ENCODE results near the gene FUT1.

DNA sequence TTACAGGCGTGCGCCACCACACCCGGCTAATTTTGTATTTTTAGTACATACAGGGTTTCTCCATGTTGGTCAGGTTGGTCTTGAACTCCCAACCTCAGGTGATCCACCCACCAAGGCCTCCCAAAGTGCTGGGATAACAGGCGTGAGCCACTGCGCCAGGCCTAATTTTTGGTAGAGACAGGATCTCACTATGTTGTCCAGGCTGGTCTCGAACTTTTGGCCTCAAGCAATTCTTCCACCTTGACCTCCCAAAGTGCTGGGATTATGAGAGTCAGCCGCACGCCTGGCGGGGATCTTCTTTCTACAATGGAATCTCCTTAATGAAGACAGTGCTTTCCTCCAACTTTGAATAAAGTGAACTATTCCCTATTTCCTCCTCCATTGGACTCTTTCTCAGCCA is 17.8 kb downstream of the FUT1 start:
- TF ChIP-seq, protein P1, sequence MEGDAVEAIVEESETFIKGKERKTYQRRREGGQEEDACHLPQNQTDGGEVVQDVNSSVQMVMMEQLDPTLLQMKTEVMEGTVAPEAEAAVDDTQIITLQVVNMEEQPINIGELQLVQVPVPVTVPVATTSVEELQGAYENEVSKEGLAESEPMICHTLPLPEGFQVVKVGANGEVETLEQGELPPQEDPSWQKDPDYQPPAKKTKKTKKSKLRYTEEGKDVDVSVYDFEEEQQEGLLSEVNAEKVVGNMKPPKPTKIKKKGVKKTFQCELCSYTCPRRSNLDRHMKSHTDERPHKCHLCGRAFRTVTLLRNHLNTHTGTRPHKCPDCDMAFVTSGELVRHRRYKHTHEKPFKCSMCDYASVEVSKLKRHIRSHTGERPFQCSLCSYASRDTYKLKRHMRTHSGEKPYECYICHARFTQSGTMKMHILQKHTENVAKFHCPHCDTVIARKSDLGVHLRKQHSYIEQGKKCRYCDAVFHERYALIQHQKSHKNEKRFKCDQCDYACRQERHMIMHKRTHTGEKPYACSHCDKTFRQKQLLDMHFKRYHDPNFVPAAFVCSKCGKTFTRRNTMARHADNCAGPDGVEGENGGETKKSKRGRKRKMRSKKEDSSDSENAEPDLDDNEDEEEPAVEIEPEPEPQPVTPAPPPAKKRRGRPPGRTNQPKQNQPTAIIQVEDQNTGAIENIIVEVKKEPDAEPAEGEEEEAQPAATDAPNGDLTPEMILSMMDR (IDR thresholded peaks at IDR 0.05), result no peak
- TF ChIP-seq POLR2A (IDR thresholded peaks at IDR 0.05), result no peak
